H1 (cell line): ENCODE data around the gene SMAD6. TPM values are rescaled to one million over a fixed set of nuclear protein-coding genes. Genes with fewer than 3 reads are reported as not detected.

Source experiments
- CTCF ChIA-PET: fragments of 300-600 bp; sonication (Branson Sonifier 250); formaldehyde crosslinking; loops from one replicate; lab custom pipeline; 2021; ENCODE audit not compliant: partially characterized antibody; lab: Charles Lee
- POLR2A ChIA-PET: fragments of 300-600 bp; sonication (Branson Sonifier 250); formaldehyde crosslinking; loops from one replicate; lab custom pipeline; 2021; ENCODE audit warnings: inconsistent platforms; ENCODE audit not compliant: partially characterized antibody; lab: Charles Lee
- DNase-seq, 2 experiments: peaks; one replicate each; pipeline versions ENCODE4 v3.0.0 to v3.0.0-alpha.2; 2010 to 2022; ENCODE audit warnings: low spot score in 2 of 2, low read depth in 1 of 2, mixed read lengths in 1 of 2
- FAIRE-seq: peaks from 2 replicates; lab custom pipeline; 2011; peaks lifted over from hg19 to GRCh38; lab: Jason Lieb, UNC
- H2AFZ ChIP-seq: 2 replicates; pipeline ENCODE4 v1.8.1; 2012; ENCODE audit warnings: low read length, inconsistent platforms
- H2AK5ac ChIP-seq: 2 replicates; pipeline ENCODE4 v1.6.1; 2013; ENCODE audit warnings: low read depth, low read length
- H2BK120ac ChIP-seq: replicated peaks from 2 replicates; pipeline ENCODE3; 2013; ENCODE audit warnings: low read depth, low read length, inconsistent platforms
- H2BK12ac ChIP-seq: 2 replicates; pipeline ENCODE4 v1.6.1; 2013; ENCODE audit warnings: low read depth, low read length
- H2BK15ac ChIP-seq: 2 replicates; pipeline ENCODE4 v1.6.1; 2013; ENCODE audit warnings: low read length
- H2BK20ac ChIP-seq: 2 replicates; pipeline ENCODE4 v1.6.1; 2013; ENCODE audit warnings: low read length
- H2BK5ac ChIP-seq: 2 replicates; pipeline ENCODE4 v1.6.1; 2013; ENCODE audit warnings: low read depth, low read length
- H3K14ac ChIP-seq: 2 replicates; pipeline ENCODE4 v1.6.1; 2013; ENCODE audit warnings: inconsistent platforms; ENCODE audit not compliant: insufficient read length
- H3K18ac ChIP-seq: 2 replicates; pipeline ENCODE4 v1.6.1; 2013; ENCODE audit warnings: low read length; ENCODE audit errors: extremely low read depth
- H3K23ac ChIP-seq: 2 replicates; pipeline ENCODE4 v1.6.1; 2013; ENCODE audit warnings: inconsistent platforms; ENCODE audit not compliant: insufficient read length
- H3K23me2 ChIP-seq: 2 replicates; pipeline ENCODE4 v1.6.1; 2013; ENCODE audit warnings: low read depth, low read length
- H3K27ac ChIP-seq: 2 replicates; pipeline ENCODE4 v1.6.1; 2011; ENCODE audit warnings: low read depth, low read length, inconsistent platforms
- H3K27me3 ChIP-seq, 4 experiments: replicated peaks in 1 of 4; 1 replicate in 1 of 4; 2 replicates in 3 of 4; pipeline versions ENCODE4 v1.6.1 to v1.8.1; 2011 to 2013; ENCODE audit warnings: low read length in 3 of 4, mild to moderate bottlenecking in 3 of 4, inconsistent platforms in 2 of 4, mixed read lengths in 2 of 4, moderate library complexity in 1 of 4; ENCODE audit not compliant: control insufficient read depth in 3 of 4, insufficient read depth in 3 of 4; ENCODE audit errors: extremely low read depth in 1 of 4
- H3K36me3 ChIP-seq, 4 experiments: 2 replicates each; pipeline versions ENCODE4 v1.6.1 to v1.8.1; 2011 to 2013; ENCODE audit warnings: mild to moderate bottlenecking in 4 of 4, low read length in 3 of 4, moderate library complexity in 2 of 4, control low read depth in 1 of 4, inconsistent platforms in 1 of 4; ENCODE audit not compliant: insufficient read depth in 4 of 4, control insufficient read depth in 2 of 4
- H3K4ac ChIP-seq: replicated peaks from 2 replicates; pipeline ENCODE3; 2013; ENCODE audit warnings: low read length, low read depth, mixed read lengths, inconsistent platforms; ENCODE audit not compliant: insufficient read length
- H3K4me1 ChIP-seq, 4 experiments: replicated peaks in 1 of 4; 1 replicate in 1 of 4; 2 replicates in 3 of 4; pipeline versions ENCODE4 v1.6.1 to v1.8.1; 2011 to 2013; ENCODE audit warnings: low read length in 3 of 4, inconsistent platforms in 2 of 4, mixed read lengths in 1 of 4; ENCODE audit not compliant: insufficient read depth in 4 of 4, control insufficient read depth in 3 of 4
- H3K4me2 ChIP-seq, 2 experiments: 2 replicates each; pipeline versions ENCODE4 v1.6.1 to v1.8.1; 2011 to 2013; ENCODE audit warnings: low read depth in 2 of 2, low read length in 2 of 2, control low read depth in 1 of 2, inconsistent platforms in 1 of 2, mild to moderate bottlenecking in 1 of 2; ENCODE audit not compliant: insufficient read depth in 1 of 2
- H3K4me3 ChIP-seq, 4 experiments: fragments of 200-600, 300-600 bp in 1 of 4; sonication (generic), shearing (Covaris generic), sonication (Bioruptor Twin) in 1 of 4; 2 replicates each; pipeline versions ENCODE4 v1.5.1 to v1.8.1; 2011 to 2016; ENCODE audit warnings: low read length in 4 of 4, low read depth in 3 of 4, control low read depth in 2 of 4, inconsistent platforms in 2 of 4, mild to moderate bottlenecking in 2 of 4, mixed read lengths in 1 of 4, moderate library complexity in 1 of 4; ENCODE audit not compliant: insufficient read depth in 2 of 4; ENCODE audit errors: extremely low read depth in 1 of 4
- H3K56ac ChIP-seq: replicated peaks from 2 replicates; pipeline ENCODE3; 2013; ENCODE audit warnings: low read depth, mild to moderate bottlenecking, mixed read lengths, low read length, inconsistent platforms; ENCODE audit not compliant: insufficient read length
- H3K79me1 ChIP-seq: 2 replicates; pipeline ENCODE4 v1.6.1; 2013; ENCODE audit warnings: low read depth, low read length, control low read depth
- H3K79me2 ChIP-seq, 2 experiments: 2 replicates each; pipeline versions ENCODE4 v1.6.1 to v1.8.1; 2012 to 2013; ENCODE audit warnings: low read length in 2 of 2, mild to moderate bottlenecking in 2 of 2, inconsistent platforms in 1 of 2; ENCODE audit not compliant: insufficient read depth in 2 of 2, control insufficient read depth in 1 of 2
- H3K9ac ChIP-seq, 4 experiments: replicated peaks in 1 of 4; 1 replicate in 1 of 4; 2 replicates in 3 of 4; pipeline versions ENCODE4 v1.6.1 to v1.8.1; 2011 to 2013; ENCODE audit warnings: low read depth in 3 of 4, low read length in 3 of 4, control low read depth in 2 of 4, mild to moderate bottlenecking in 2 of 4, moderate library complexity in 2 of 4, inconsistent platforms in 1 of 4; ENCODE audit errors: extremely low read depth in 1 of 4
- H3K9me3 ChIP-seq, 2 experiments: 2 replicates each; pipeline versions ENCODE4 v1.6.1 to v1.8.1; 2012 to 2013; ENCODE audit warnings: mild to moderate bottlenecking in 2 of 2, moderate library complexity in 2 of 2, control low read depth in 1 of 2, inconsistent platforms in 1 of 2, low read depth in 1 of 2, low read length in 1 of 2, mixed read lengths in 1 of 2; ENCODE audit not compliant: insufficient read depth in 2 of 2
- H4K20me1 ChIP-seq, 2 experiments: replicated peaks in 1 of 2; 2 replicates each; pipeline versions ENCODE3 to v1.8.1; 2011 to 2013; ENCODE audit warnings: inconsistent platforms in 2 of 2, low read length in 2 of 2, mild to moderate bottlenecking in 1 of 2; ENCODE audit not compliant: insufficient read depth in 2 of 2, control insufficient read depth in 1 of 2
- H4K5ac ChIP-seq: 2 replicates; pipeline ENCODE4 v1.6.1; 2013; ENCODE audit warnings: low read length, low read depth, mixed read lengths, inconsistent platforms; ENCODE audit not compliant: insufficient read length
- H4K8ac ChIP-seq: 2 replicates; pipeline ENCODE4 v1.8.0; 2013; ENCODE audit warnings: mild to moderate bottlenecking, moderate library complexity, low read length, inconsistent platforms; ENCODE audit not compliant: insufficient read depth; ENCODE audit errors: extremely low read depth
- H4K91ac ChIP-seq: replicated peaks from 2 replicates; pipeline ENCODE3; 2013; ENCODE audit warnings: low read length, mixed read lengths, inconsistent platforms; ENCODE audit not compliant: insufficient read length
- BRCA1 ChIP-seq: IDR thresholded peaks from 2 replicates; pipeline ENCODE4 v1.6.1; 2012; ENCODE audit warnings: low read depth, low read length, improper control_type of control experiment
- CBX8 ChIP-seq: fragments of 300-800, 300-1000 bp; sonication (generic); IDR thresholded peaks from 2 replicates; pipeline ENCODE4 v1.7.1; 2016; ENCODE audit warnings: low read depth, low read length, borderline replicate concordance
- JUN ChIP-seq: IDR thresholded peaks from 2 replicates; pipeline ENCODE4 v1.6.1; 2011; ENCODE audit warnings: low read depth, mild to moderate bottlenecking, improper control_type of control experiment, low read length
- POLR2A ChIP-seq, 2 experiments: IDR thresholded peaks; 1 replicate in 1 of 2; 2 replicates in 1 of 2; pipeline ENCODE4 v1.6.1; 2011; ENCODE audit warnings: low read depth in 2 of 2, low read length in 2 of 2, mild to moderate bottlenecking in 2 of 2; ENCODE audit errors: control extremely low read depth in 1 of 2
- SIN3A ChIP-seq, 2 experiments: IDR thresholded peaks in 1 of 2; conservative IDR thresholded peaks in 1 of 2; 2 replicates each; pipeline ENCODE4 v1.6.1; 2011 to 2012; ENCODE audit warnings: low read length in 2 of 2, improper control_type of control experiment in 1 of 2, low read depth in 1 of 2, mild to moderate bottlenecking in 1 of 2
- SUZ12 ChIP-seq: fragments of 200-600 bp; sonication (generic); IDR thresholded peaks from 2 replicates; pipeline ENCODE4 v1.6.1; 2012; ENCODE audit warnings: mild to moderate bottlenecking, inconsistent platforms, low read length, moderate library complexity, mixed read lengths
- TAF7 ChIP-seq: optimal IDR thresholded peaks from 2 replicates; pipeline ENCODE3; 2011; ENCODE audit warnings: low read depth, mild to moderate bottlenecking, inconsistent platforms, low read length, moderate library complexity, borderline replicate concordance
- TEAD4 ChIP-seq: IDR thresholded peaks from 2 replicates; pipeline ENCODE4 v1.6.1; 2012; ENCODE audit warnings: low read depth, low read length, inconsistent platforms, mixed read lengths
- WGBS, 2 experiments: shearing (Covaris generic) in 1 of 2; methylation state at CpG; one replicate each; pipeline versions ENCODE4 v1.1.6 to v1.1.7; 2013 to 2015; ENCODE audit warnings: low lambda C conversion rate in 2 of 2, mixed read lengths in 2 of 2, inconsistent platforms in 1 of 2, low coverage in 1 of 2, missing lambda C conversion rate in 1 of 2; ENCODE audit not compliant: insufficient replicate concordance in 2 of 2, insufficient coverage in 1 of 2, insufficient read length in 1 of 2; ENCODE audit errors: extremely low coverage in 1 of 2, missing lambda C conversion rate in 1 of 2; 5-methylcytosine and 5-hydroxymethylcytosine counted together
- long read RNA-seq, 2 experiments: library from RNA in 1 of 2; library from capped mRNA in 1 of 2; stranded (forward); transcript quantifications; one replicate each; pipeline ENCODE4 v2.0.0, GENCODE V29; 2021; ENCODE audit warnings: inconsistent platforms in 1 of 2
- polyA minus RNA-seq, 3 experiments: library from RNA; depleted of rRNA, polyadenylated mRNA; stranded (reverse); fragments of >200 nt; gene quantifications; 1 replicate in 2 of 3; 2 replicates in 1 of 3; pipeline ENCODE4 v1.2.3, GENCODE V29; 2011
- polyA plus RNA-seq, 7 experiments: library from polyadenylated mRNA; depleted of rRNA in 3 of 7; stranded (reverse) in 5 of 7; unstranded in 2 of 7; fragments of >200 nt in 5 of 7; fragments of 200-250 nt in 2 of 7; gene quantifications; 1 replicate in 5 of 7; 2 replicates in 1 of 7; 4 replicates in 1 of 7; pipeline versions ENCODE4 v1.2.1 to v1.2.3, GENCODE V29; 2011 to 2013; ENCODE audit warnings: missing spikeins in 2 of 7, mixed read lengths in 2 of 7
- total RNA-seq: library from RNA; stranded (reverse); fragmentation: NEBNext Ultra II Directional; extraction: Animal tissue kit (Norgen Biotek cat#: 25700); gene quantifications from 2 replicates; pipeline ENCODE4 v1.2.1, GENCODE V29; 2021

The SMAD6 gene
- total RNA-seq (7.0 and 7.6 TPM in 2 replicates), polyA plus RNA-seq (2011; rRNA removed) (1.8 and 3.4 TPM in 2 replicates), polyA minus RNA-seq (2011; rRNA and poly(A)+ RNA removed) (3.9 and 6.1 TPM in 2 replicates)
- polyA plus RNA-seq (2011; cell fraction: cytosol; rRNA removed) = 2.6 TPM
- polyA plus RNA-seq (2011; cell fraction: nucleus; rRNA removed) = 11.4 TPM
- 2.9 to 3.9 TPM (median 3.1 TPM) in 4 replicates for polyA plus RNA-seq (2012, experiment 1 of 2)
- 2.1 TPM for polyA plus RNA-seq (2012, experiment 2 of 2)
- polyA plus RNA-seq (2013, experiment 1 of 2) = 1.9 TPM
- polyA plus RNA-seq (2013, experiment 2 of 2) = 2.1 TPM
- 6.3 TPM for polyA minus RNA-seq (2011; cell fraction: cytosol; rRNA and poly(A)+ RNA removed)
- polyA minus RNA-seq (2011; cell fraction: nucleus; rRNA and poly(A)+ RNA removed) = 12.2 TPM
- long read RNA-seq, experiment 1, full-length matches to known transcripts = 3 of 5 reads
- long read RNA-seq, experiment 1, partial matches to known transcripts = 1 of 5 reads
- long read RNA-seq, experiment 1, other reads (novel, unspliced or antisense) = 1 of 5 reads
- long read RNA-seq, experiment 2 = 0 reads

DNA sequence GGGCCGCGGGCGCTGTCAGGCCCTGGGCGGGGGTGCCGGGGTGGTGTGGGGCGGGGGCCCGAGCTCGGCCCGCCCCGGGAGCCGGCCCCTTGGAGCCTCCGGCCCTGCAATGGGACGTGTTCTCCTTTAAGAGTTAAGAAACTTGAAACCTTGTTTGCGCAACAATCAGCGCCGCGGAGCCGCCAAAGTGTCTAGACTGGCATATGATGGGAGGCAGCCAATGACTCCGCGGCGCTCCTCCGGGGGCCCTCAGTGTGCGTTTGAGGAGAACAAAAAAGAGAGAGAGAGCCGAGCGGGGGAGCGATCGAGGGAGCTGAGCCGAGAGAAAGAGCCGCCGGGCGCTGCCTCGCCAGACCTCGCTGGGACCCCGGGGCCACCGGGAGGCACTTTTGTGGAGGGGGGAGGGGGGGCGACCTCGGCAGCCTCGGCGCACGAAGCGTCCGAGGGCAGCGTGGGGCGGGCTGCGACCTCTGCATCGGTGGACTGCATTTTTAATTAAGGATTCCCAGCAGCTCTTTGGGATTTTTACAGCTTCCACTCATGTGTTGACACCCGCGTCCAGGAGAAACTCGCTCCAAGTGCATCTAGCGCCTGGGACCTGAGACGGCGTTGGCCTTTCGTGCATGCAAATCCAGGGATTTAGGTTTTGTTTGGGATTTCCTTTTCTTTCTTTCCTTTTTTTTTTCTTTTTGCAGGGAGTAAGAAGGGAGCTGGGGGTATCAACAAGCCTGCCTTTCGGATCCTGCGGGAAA is at the start of gene SMAD6:
Gene SMAD6, plus strand, starts transcription at position 202 of the 752 bp plus-strand sequence. CDS start 1,023 bp downstream, outside the sequence.
- H2BK12ac ChIP-seq = peak within 1 kb of the TSS; percentile 82; the same call in 1 of the 2 replicates
- peak within 1 kb of the TSS; percentile 35 for H2AFZ ChIP-seq
- peak within 1 kb of the TSS; percentile 6; the same call in 1 of the 2 replicates for H2BK5ac ChIP-seq
- H3K9ac ChIP-seq = peak within 1 kb of the TSS in 2 of 4 experiments; percentile 8 to 32; a peak in 5 of 7 replicates
- no peaks in the 10 kb centered on the region for H3K79me2 ChIP-seq
- peaks cover 9 to 20% of the 10 kb centered on the region in 2 experiments for H4K20me1 ChIP-seq
- ChIA-PET POLR2A (interaction anchor here (0.8 to 3.5 kb wide), 13 partner anchors 9 to 198 kb away, joined by 3 to 17 read pairs (median 4); partner anchors contain the start of gene RPL4), CTCF (interaction anchor here (0.5 to 16.9 kb wide), 14 partner anchors 9 to 149 kb away, joined by 3 to 361 read pairs (median 4); no protein-coding TSS in a partner anchor)
- FAIRE-seq = no peak
- H3K4me3 ChIP-seq = peak within 1 kb of the TSS; percentile 54 to 83 (median 70)
- no peak within 1 kb of the TSS for H3K23ac ChIP-seq
- peaks cover 26% of the 10 kb centered on the region; the same call in 1 of the 2 replicates for H3K23me2 ChIP-seq
- WGBS, 2 experiments = 2% methylated on average over 33 of the region's 55 CpGs; no CpG with 5 or more reads in 1 of the 2 experiments
- H3K36me3 ChIP-seq = peaks cover 0 to 8% (median 0%) of the 10 kb centered on the region in 4 experiments; a peak in 1 of 8 replicates
- no peaks in the 10 kb centered on the region for H3K9me3 ChIP-seq
- H3K4me2 ChIP-seq = peak within 1 kb of the TSS; percentile 90 to 96
- no peak within 1 kb of the TSS for H3K27ac ChIP-seq
- H4K91ac ChIP-seq = peak within 1 kb of the TSS; percentile 86
- no peak within 1 kb of the TSS for H3K14ac ChIP-seq
- H3K4ac ChIP-seq = peak within 1 kb of the TSS; percentile 46
- H2BK15ac ChIP-seq = peak within 1 kb of the TSS; percentile 83; the same call in 1 of the 2 replicates
- H2AK5ac ChIP-seq = no peak within 1 kb of the TSS
- H3K79me1 ChIP-seq = no peaks in the 10 kb centered on the region
- H3K56ac ChIP-seq = peak within 1 kb of the TSS; percentile 40
- peaks cover 0 to 30% (median 14%) of the 10 kb centered on the region in 4 experiments; a peak in 6 of 7 replicates for H3K4me1 ChIP-seq
- H4K8ac ChIP-seq = peak within 1 kb of the TSS; percentile 74
- peak within 1 kb of the TSS; percentile 78 for H3K18ac ChIP-seq
- H3K27me3 ChIP-seq = peaks cover 18 to 45% (median 35%) of the 10 kb centered on the region in 4 experiments; a peak in 6 of 7 replicates
- H4K5ac ChIP-seq = peak within 1 kb of the TSS; percentile 64
- H2BK120ac ChIP-seq = no peak within 1 kb of the TSS
- DNase-seq = peak; percentile 90 to 93
- H2BK20ac ChIP-seq = no peak within 1 kb of the TSS
- TF ChIP-seq SUZ12 = no peak
- no peak for TF ChIP-seq TAF7
- peak in 1 of 2 experiments; percentile 29; a peak in 1 of 4 replicates for TF ChIP-seq SIN3A (conservative IDR thresholded peaks at IDR 0.05 in 1 of 2, IDR thresholded peaks at IDR 0.05 in 1 of 2; ENCODE audit: low read depth in 1 of 2, low read length in 2 of 2)
- TF ChIP-seq BRCA1 = no peak
- no peak for TF ChIP-seq CBX8
- TF ChIP-seq JUN = no peak
- TF ChIP-seq POLR2A (IDR thresholded peaks at IDR 0.05; ENCODE audit: control extremely low read depth in 1 of 2, low read depth in 2 of 2, low read length in 2 of 2) = 0 out of 3 replicates have a peak, but pooled peaks of 1 of the 2 experiments have one; percentile 13
- no peak for TF ChIP-seq TEAD4
